Omental fat pad (tissue), 4 donors: ENCODE results near the gene PEMT. TPM values are rescaled to one million over a fixed set of nuclear protein-coding genes. Genes with fewer than 3 reads are reported as not detected.
"Not testable (repeated sequence)": the region's sequence is repeated elsewhere in the genome, so short reads cannot be mapped to it uniquely, and the experiment has no call there.

Source experiments
- ATAC-seq: fragments of 150-250 bp; one replicate; pipeline ENCODE4 v1.9.1; 2016; ENCODE audit warnings: mild to moderate bottlenecking, moderate library complexity; ENCODE audit not compliant: low FRiP score
- DNase-seq: peaks from one replicate; pipeline ENCODE4 v3.0.0-alpha.2; 2019; ENCODE audit warnings: low spot score
- CTCF ChIP-seq, 3 donors: fragments of 450-650 bp; IDR thresholded peaks; one replicate each; pipeline ENCODE4 v1.5.1; 2016 to 2017; ENCODE audit warnings: antibody characterized with exemption in 3 of 3, mild to moderate bottlenecking in 3 of 3, moderate library complexity in 2 of 3
- total RNA-seq, 4 donors: library from RNA; depleted of rRNA; stranded (reverse); fragments of >200 nt; gene quantifications; one replicate each; pipeline ENCODE4 v1.1.0, GENCODE V29; 2016

The PEMT gene
- total RNA-seq, 4 donors from 2014 or later: 32.2 to 181 (median 57.1) TPM

- no peak for TF ChIP-seq CTCF (IDR thresholded peaks at IDR 0.05)
- no peak for DNase-seq
- no peak for ATAC-seq
Observed at GRCh38 chr17:17491031-17491471, 100.5 kb downstream of the PEMT start.

GRCh38 chr17:17487998-17488397, 103.5 kb downstream of the PEMT start:
- no peak for TF ChIP-seq CTCF (IDR thresholded peaks at IDR 0.05)
- no peak for DNase-seq
- ATAC-seq: no peak

GRCh38 chr17:17486416-17486815, 105.1 kb downstream of the PEMT start:
- ATAC-seq, DNase-seq: not testable (repeated sequence)

- ATAC-seq (no peak), DNase-seq (no peak)
- TF ChIP-seq CTCF (IDR thresholded peaks at IDR 0.05): no peak
Observed at GRCh38 chr17:17485420-17485819, 106.1 kb downstream of the PEMT start.

- no peak for TF ChIP-seq CTCF (IDR thresholded peaks at IDR 0.05)
- DNase-seq: no peak
- ATAC-seq: no peak
Observed at GRCh38 chr17:17484451-17484899, 107.0 kb downstream of the PEMT start.

GRCh38 chr17:17481860-17482259, 109.6 kb downstream of the PEMT start:
- no peak for TF ChIP-seq CTCF (IDR thresholded peaks at IDR 0.05)
- no peak for ATAC-seq
- no peak for DNase-seq

GRCh38 chr17:17480593-17481148, 110.8 kb downstream of the PEMT start:
- ATAC-seq: no peak
- DNase-seq: no peak
- TF ChIP-seq CTCF (IDR thresholded peaks at IDR 0.05): no peak
